ENCODE results near the gene MSMP.

MSMP gene

GRCh38 chr9:35743880-35744518, 10.1 kb downstream of the MSMP start:
- DNase-seq (ENCODE audit: low spot score), result no peak

GRCh38 chr9:35743452-35743851, 10.6 kb downstream of the MSMP start:
- no peak for DNase-seq (ENCODE audit: low spot score)

- DNase-seq (ENCODE audit: low spot score), result no peak
These were observed 12.3 kb downstream of the MSMP start for GRCh38 chr9:35741740-35742139.

GRCh38 chr9:35740243-35740642, 13.8 kb downstream of the MSMP start:
- DNase-seq (ENCODE audit: low spot score), result no peak

DNA sequence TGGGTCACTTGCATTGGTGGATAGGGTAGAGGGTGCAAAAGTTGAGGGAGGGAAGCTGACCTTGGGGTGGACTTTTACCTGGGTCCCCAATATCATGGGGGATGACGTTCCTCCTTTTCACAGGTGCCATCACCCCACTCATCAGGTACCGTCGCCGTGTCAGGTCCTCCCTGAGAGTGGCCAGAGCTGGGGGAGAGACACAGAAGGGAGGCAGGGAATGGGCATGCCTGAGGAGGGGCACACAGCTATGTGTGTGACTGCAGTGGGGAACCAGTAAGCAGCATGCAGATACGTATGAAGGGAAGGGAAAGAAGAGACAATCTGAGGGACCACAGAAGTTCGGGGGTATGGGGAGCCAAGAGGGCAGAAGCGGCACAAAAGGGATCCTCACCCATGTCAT, 15.2 kb downstream of the MSMP start:
- no peak for DNase-seq (ENCODE audit: low spot score)

DNA sequence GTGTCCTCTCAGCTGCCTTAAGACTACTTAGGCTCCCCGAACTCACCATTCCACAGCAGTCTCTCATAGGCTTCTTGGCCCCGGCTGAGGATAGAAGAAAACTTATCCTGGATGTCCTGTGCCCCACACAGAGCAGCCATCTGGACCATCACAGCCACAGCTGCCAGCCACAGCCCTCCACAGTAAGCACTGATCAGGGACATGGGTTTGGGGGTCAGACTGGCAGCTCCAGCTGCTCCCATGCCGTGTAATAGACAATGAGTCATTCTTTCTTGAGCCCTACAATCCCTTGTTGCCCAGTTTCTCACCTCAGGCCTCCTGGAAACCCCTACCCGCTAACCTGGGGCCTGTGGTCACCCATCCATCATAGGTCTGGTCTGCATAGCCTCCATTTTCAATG, 15.9 kb downstream of the MSMP start:
- no peak for DNase-seq (ENCODE audit: low spot score)

GRCh38 chr9:35737143-35737542, 16.9 kb downstream of the MSMP start:
- no peak for DNase-seq (ENCODE audit: low spot score)

DNA sequence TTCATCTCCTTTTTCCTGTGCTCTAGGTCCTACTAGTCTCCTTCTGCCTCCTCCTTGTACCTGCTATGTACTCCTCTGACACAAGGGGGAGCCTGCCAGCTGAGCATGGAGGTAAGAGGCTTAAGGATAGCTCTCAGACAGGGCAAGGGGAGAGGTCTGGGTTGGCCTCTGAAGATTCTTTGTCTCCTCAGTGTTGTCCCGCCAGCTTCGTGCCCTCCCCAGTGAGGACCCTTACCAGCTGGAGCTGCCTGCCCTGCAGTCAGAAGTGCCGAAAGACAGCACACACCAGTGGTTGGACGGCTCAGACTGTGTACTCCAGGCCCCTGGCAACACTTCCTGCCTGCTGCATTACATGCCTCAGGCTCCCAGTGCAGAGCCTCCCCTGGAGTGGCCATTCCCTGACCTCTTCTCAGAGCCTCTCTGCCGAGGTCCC, 17.9 kb downstream of the MSMP start:
- DNase-seq (ENCODE audit: low spot score), result peak; percentile 76

DNA sequence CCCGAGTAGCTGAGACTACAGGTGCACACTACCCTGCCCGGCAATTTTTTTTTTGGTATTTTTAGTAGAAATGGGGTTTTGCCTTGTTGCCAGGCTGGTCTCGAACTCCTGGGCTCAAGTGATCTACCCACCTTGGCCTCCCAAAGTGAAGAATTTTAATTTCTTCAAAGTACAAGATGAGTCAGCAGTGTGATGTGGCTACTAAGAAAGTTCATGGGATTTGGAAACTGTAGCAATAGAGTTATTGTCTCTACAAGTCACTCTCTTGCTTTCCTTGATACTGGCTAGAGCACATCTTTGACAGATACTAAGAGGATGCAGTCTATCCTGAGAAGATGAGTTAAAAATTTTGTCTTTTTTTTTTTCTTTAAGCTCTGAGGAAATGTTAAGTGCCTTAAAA, 20.0 kb downstream of the MSMP start:
- no peak for DNase-seq (ENCODE audit: low spot score)

GRCh38 chr9:35732800-35733541, 21.1 kb downstream of the MSMP start:
- no peak for DNase-seq (ENCODE audit: low spot score)

GRCh38 chr9:35732185-35732799, 21.8 kb downstream of the MSMP start, which contains the start of the genes CREB3 and TLN1:
Gene CREB3, plus strand, starts transcription at chr9:35732666. Its CDS starts 107 bp downstream, at chr9:35732773.
Gene TLN1, minus strand, starts transcription at chr9:35732195. Its CDS starts 6,501 bp downstream, at chr9:35725694.
- peak; percentile 98 for DNase-seq (ENCODE audit: low spot score)

- peak; percentile 16 for DNase-seq (ENCODE audit: low spot score)
These were observed 22.5 kb downstream of the MSMP start for GRCh38 chr9:35731415-35732184.

DNA sequence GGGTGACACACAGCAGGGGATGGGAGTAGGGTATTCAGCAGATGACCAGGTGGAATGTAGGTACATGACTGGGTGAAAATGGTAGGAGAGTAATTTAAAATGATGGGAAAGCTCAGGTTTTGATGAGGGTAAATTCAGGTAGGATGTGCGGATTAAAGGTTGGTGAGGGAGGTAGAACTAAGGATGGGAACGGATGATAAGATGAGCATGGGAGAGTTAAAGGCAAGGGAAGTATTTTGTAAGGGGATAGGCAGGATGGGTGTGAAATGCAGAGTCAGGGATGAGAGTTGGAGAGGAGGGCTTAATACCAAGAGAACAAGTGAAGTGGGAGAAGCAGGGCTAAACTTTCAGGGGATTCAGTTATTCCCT, 23.6 kb downstream of the MSMP start:
- no peak for DNase-seq (ENCODE audit: low spot score)

GRCh38 chr9:35729700-35730485, 24.2 kb downstream of the MSMP start:
- peak; percentile 44 for DNase-seq (ENCODE audit: low spot score)

DNA sequence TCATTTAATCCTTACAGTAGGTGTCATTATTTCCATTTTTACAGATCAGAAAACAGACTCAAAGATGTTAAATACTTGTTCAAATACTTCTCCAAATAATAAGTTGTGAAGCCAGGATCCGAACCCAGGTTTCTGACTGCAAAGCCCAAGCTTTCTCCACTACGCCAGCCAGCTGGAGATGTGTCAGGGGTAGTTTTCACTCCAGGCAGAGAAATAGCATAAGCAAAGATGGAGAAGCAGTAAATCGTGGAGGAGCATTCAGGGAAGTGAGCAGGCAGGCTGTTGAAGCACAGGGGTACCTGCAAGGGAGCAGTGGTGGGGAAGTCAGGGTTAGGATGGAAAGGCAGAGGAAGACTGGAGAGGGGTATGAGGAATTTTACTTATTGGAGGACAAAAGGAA, 25.0 kb downstream of the MSMP start:
- no peak for DNase-seq (ENCODE audit: low spot score)

DNA sequence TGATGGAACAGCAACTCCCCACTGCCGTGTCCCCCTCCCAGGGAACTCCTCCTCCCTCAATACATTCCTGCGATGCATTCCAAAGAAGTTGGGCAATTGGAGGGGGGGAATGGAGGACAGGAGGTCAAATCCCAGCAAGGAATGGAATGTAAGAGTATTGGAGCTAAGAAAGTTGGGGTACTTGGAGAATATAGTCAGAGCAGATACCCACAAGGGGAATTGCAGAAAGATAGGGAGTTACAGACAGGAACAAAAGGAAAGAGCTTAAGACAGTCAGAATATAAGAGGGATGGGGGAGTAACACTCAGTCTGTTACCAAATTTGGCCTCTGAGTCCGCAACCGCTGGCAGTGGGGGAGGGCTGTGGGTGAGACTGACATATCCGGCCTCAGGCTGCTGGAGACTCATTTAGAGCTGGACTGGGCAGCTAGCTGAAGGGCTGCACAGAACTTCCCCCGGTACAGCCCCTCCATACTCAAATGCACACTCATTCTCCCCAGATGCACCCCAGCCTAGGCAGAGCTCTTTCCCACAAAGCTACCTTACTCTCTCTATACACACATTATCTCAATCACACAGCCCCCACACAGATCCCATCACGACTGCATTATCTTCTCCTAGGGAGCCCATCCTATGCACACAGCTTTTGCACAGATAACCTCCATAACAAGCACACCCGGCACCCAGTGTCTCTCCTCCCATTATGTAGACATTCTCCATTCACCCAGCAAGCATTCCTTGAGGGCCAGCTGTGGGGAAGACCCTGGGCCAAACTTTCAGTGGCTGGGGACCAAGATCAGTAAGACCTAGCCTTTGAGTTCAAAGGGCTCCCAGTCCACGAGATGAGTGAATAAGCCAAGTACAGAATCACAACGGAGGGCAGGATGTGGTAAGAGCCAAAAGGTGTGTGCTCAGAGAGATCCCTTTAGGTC, 25.8 kb downstream of the MSMP start:
- DNase-seq (ENCODE audit: low spot score), result peak; percentile 31

DNA sequence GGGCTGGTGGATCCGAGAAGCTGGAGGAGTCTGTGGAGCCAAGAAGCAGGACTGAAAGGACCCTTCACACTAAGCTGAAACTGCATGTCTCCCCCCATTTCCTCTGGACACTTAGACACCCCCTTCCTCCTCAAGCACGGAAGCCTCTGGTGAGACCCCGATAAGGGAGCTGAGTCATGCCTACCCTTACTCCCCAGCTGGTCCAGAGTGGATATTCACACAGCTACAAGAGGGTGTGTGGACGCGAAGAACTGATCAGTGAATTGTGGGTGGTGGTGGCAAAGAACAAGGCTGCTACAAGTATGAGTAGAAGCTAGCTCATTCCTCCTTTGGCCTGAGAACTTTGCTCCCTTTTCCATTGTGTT, 26.4 kb downstream of the MSMP start:
- DNase-seq (ENCODE audit: low spot score), result no peak

- DNase-seq (ENCODE audit: low spot score), result peak; percentile 36
These were observed 27.1 kb downstream of the MSMP start for GRCh38 chr9:35726931-35727330.

DNA sequence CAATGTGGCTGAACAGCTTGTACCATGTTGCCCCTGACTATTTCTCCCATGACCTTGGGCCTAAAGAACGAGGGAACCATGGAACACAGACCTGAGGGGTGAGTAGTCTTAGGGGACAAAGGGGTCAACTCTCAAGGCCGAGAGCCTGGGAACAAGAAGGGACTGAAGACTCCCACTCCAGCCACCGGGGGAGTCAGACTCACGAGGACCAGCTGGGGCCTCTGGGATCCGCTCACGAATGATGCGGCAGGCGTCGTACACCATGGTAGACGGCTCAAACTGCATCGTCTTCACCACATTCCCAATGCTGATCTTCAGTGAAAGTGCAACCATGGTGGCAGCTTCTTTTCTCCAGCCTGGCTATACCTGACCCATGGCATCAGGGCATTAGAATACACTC, 28.7 kb downstream of the MSMP start:
- no peak for DNase-seq (ENCODE audit: low spot score)

GRCh38 chr9:35723908-35724307, 30.2 kb downstream of the MSMP start:
- DNase-seq (ENCODE audit: low spot score), result no peak

GRCh38 chr9:35723426-35723825, 30.6 kb downstream of the MSMP start:
- no peak for DNase-seq (ENCODE audit: low spot score)

Measured in CD4-positive, alpha-beta T cell treated with Interleukin-15 for 4 hours (primary cell).